Kidney (tissue), 14 donors: Measurements from ENCODE around the gene RRP1B. TPM values are rescaled to one million over a fixed set of nuclear protein-coding genes. Genes with fewer than 3 reads are reported as not detected.

Source experiments
- DNase-seq, 5 donors: peaks; one replicate each; pipeline ENCODE4 v3.0.0-alpha.2; 2013 to 2020
- FAIRE-seq: peaks from 2 replicates; lab custom pipeline; 2012; peaks lifted over from hg19 to GRCh38; lab: Jason Lieb, UNC
- H3K27ac ChIP-seq, 2 donors: one replicate each; pipeline ENCODE4 v1.7.0; 2013; ENCODE audit warnings: low read depth in 2 of 2, low read length in 2 of 2, inconsistent platforms in 1 of 2
- H3K27me3 ChIP-seq: one replicate; pipeline ENCODE4 v1.7.1; 2013; ENCODE audit warnings: low read length, inconsistent platforms; ENCODE audit not compliant: control insufficient read depth, insufficient read depth
- H3K36me3 ChIP-seq, 3 donors: one replicate each; pipeline versions ENCODE4 v1.7.0 to v1.7.1; 2013; ENCODE audit warnings: low read length in 3 of 3, control low read depth in 1 of 3, inconsistent platforms in 1 of 3; ENCODE audit not compliant: insufficient read depth in 3 of 3, control insufficient read depth in 2 of 3
- H3K4me1 ChIP-seq, 3 donors: one replicate each; pipeline versions ENCODE4 v1.7.0 to v1.7.1; 2013; ENCODE audit warnings: low read length in 3 of 3, inconsistent platforms in 1 of 3, low read depth in 1 of 3; ENCODE audit not compliant: control insufficient read depth in 2 of 3, insufficient read depth in 2 of 3
- H3K4me3 ChIP-seq, 3 donors: one replicate each; pipeline versions ENCODE4 v1.7.0 to v1.8.1; 2013; ENCODE audit warnings: low read length in 3 of 3, control low read depth in 1 of 3, inconsistent platforms in 1 of 3
- H3K9ac ChIP-seq, 3 donors: one replicate each; pipeline versions ENCODE4 v1.7.0 to v1.7.1; 2013; ENCODE audit warnings: low read length in 3 of 3, control low read depth in 1 of 3, inconsistent platforms in 1 of 3
- H3K9me3 ChIP-seq, 3 donors: one replicate each; pipeline versions ENCODE4 v1.7.0 to v1.7.1; 2013; ENCODE audit warnings: low read length in 3 of 3, control low read depth in 1 of 3, inconsistent platforms in 1 of 3; ENCODE audit not compliant: control insufficient read depth in 2 of 3, insufficient read depth in 1 of 3
- intact Hi-C: fragments of 100-400 bp; cut with DNase I; formaldehyde crosslinking; loops from one replicate; pipeline ENCODE4 v1.11.1; 2022
- polyA plus RNA-seq: library from polyadenylated mRNA; stranded (reverse); fragments of 350-450 nt; fragmentation: Illumina TruSeq; extraction: RNeasy Lipid Tissue Mini Kit (QIAGEN cat#74804); gene quantifications from one replicate; pipeline ENCODE4 v1.2.3, GENCODE V29; 2014; ENCODE audit warnings: low read depth, low replicate concordance; ENCODE audit not compliant: insufficient read depth
- total RNA-seq: library from RNA; stranded (reverse); fragmentation: NEBNext Ultra II Directional; extraction: Animal tissue kit (Norgen Biotek cat#: 25700); gene quantifications from one replicate; pipeline ENCODE4 v1.2.1, GENCODE V29; 2021
- TF ChIP-seq, protein P1 (sequence below): IDR thresholded peaks from 3 replicates; pipeline ENCODE4 v1.5.1; 2012; ENCODE audit warnings: mild to moderate bottlenecking, moderate library complexity, borderline replicate concordance; ENCODE audit not compliant: insufficient read depth; ENCODE audit errors: extremely low read depth
- donor health status: control.
- donor health status: control.
- donor health status: control.
- donor health status: control.
- donor health status: control.
- donor health status: DM: yes; HTN: yes; CAD: no.
- donor health status: Normal renal cell carcinoma (clear cell type).

The RRP1B gene
- total and polyA plus RNA-seq, 2 donors from 2014 or later: 5.0 to 17.8 TPM

DNA sequence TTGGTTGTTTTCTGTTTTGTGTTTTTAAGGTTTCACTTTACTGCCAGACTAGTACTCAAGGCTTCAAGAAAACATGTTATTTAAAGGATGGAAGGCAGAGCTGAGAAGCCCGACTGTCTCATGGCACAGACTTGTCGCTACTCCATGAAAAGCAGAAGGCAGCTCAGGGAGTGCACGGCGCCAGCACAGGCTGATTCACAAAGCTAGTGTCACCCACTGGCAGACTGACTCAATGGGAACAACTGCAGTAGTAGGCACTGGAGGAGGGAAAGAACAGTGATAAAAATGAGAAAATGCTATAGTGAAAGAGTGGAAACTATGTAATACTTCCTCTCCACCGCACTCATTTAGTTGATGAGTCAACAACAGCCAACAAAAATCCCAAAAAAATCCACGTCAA, 14.8 kb upstream of the RRP1B start:
- Histone ChIP-seq H3K27me3 (no peaks in the 10 kb centered on the region), H3K36me3 (no peaks in the 10 kb centered on the region), H3K9me3 (no peaks in the 10 kb centered on the region), H3K4me1 (peaks cover 0 to 4% (median 3%) of the 10 kb centered on the region in 3 donors), H3K4me3 (no peak overlapping the region), H3K27ac (no peak overlapping the region), H3K9ac (no peak overlapping the region)
- FAIRE-seq (no peak), DNase-seq (no peak)
- TF ChIP-seq, protein P1, sequence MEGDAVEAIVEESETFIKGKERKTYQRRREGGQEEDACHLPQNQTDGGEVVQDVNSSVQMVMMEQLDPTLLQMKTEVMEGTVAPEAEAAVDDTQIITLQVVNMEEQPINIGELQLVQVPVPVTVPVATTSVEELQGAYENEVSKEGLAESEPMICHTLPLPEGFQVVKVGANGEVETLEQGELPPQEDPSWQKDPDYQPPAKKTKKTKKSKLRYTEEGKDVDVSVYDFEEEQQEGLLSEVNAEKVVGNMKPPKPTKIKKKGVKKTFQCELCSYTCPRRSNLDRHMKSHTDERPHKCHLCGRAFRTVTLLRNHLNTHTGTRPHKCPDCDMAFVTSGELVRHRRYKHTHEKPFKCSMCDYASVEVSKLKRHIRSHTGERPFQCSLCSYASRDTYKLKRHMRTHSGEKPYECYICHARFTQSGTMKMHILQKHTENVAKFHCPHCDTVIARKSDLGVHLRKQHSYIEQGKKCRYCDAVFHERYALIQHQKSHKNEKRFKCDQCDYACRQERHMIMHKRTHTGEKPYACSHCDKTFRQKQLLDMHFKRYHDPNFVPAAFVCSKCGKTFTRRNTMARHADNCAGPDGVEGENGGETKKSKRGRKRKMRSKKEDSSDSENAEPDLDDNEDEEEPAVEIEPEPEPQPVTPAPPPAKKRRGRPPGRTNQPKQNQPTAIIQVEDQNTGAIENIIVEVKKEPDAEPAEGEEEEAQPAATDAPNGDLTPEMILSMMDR: no peak
- intact Hi-C loops: no loop called here

DNA sequence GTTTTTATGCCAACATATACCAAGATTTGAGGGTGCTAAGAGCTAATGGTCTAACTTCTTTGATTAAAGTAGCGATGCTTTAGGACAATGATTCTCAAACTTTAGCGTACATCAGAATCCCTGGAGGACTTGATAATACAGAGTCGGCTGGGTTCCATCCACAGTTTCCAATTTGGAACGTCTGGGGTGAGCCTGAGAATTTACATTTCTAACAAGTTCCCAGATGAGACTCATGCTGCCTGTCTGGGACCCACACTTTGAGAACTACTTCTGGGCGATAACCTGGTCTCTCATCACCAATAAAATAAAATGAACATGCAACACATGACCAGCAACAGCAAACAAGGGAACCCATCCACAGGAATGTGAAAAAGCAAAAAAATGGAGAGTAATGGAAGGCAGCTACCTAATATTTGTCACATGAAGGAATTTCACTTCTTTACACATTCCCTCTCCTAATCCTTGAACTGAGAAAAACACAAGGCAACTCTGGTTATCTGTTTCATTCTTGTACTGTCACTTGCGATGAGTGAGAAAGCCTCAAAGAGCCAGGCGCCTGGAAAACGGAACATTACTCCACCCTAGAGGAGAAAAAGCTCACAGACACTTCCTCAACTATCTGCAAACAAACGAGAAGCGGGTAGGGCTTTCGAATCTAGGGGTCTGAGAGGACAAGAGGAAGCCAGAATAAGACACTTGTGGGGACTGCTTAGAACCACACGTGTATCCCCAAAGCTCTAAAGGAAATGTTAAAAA, 14.0 kb upstream of the RRP1B start:
- intact Hi-C loops: no loop called here
- Histone ChIP-seq H3K36me3 (no peaks in the 10 kb centered on the region), H3K4me1 (peaks cover 0 to 4% (median 3%) of the 10 kb centered on the region in 3 donors), H3K9ac (no peak overlapping the region), H3K9me3 (no peaks in the 10 kb centered on the region), H3K27me3 (no peaks in the 10 kb centered on the region), H3K4me3 (no peak overlapping the region), H3K27ac (no peak overlapping the region)
- FAIRE-seq: no peak
- DNase-seq: peak in 4 of 5 donors; percentile 54 to 86 (median 66)
- TF ChIP-seq, protein P1: peak; percentile 41

DNA sequence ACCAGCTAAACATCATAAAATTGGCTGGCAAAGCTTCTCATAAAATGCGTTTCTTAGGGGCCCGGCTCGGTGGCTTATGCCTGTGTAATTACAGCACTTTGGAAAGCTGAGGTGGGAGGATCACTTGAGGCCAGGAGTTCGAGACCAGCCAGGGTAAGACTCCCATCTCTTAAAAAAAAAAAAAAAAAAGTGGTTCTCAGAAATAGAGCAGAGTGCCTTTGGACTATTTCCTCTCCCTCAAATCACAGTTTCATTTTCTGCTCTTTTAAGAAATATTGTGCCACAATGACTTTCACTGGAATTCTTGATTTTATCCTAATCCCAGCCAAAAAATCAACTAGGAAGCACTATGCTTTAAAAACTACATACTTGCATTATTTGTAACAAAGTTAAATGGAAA, 13.4 kb upstream of the RRP1B start:
- no peaks in the 10 kb centered on the region for H3K9me3 ChIP-seq
- DNase-seq (no peak), FAIRE-seq (no peak)
- H3K4me1 ChIP-seq: peaks cover 0 to 4% (median 3%) of the 10 kb centered on the region in 3 donors
- intact Hi-C loops: no loop called here
- no peaks in the 10 kb centered on the region for H3K36me3 ChIP-seq
- H3K27ac ChIP-seq: no peak overlapping the region
- peak overlapping the region in 1 of 3 donors; percentile 5 for H3K9ac ChIP-seq
- H3K4me3 ChIP-seq: no peak overlapping the region
- TF ChIP-seq, protein P1: no peak
- H3K27me3 ChIP-seq: no peaks in the 10 kb centered on the region
